Common myeloid progenitor, CD34-positive (primary cell): ENCODE results near the gene FRMD4A.

ENCODE experiments used
- CTCF ChIA-PET: fragments of 350-600 bp; sonication (Branson Sonifier 250); formaldehyde crosslinking; loops from one replicate; lab custom pipeline; 2021; ENCODE audit warnings: antibody characterized with exemption; lab: Charles Lee
- POLR2A ChIA-PET: fragments of 350-600 bp; sonication (Branson Sonifier 250); formaldehyde crosslinking; loops from one replicate; lab custom pipeline; 2021; ENCODE audit warnings: antibody characterized with exemption; lab: Charles Lee
- DNase-seq, 3 donors: peaks; one replicate each; pipeline versions ENCODE4 v3.0.0 to v3.0.0-alpha.2; 2013
- H3K27ac ChIP-seq, 2 experiments: 1 replicate in 1 of 2; 2 replicates in 1 of 2; pipeline ENCODE4 v1.7.0; 2013; ENCODE audit warnings: inconsistent platforms in 2 of 2, low read length in 2 of 2, mild to moderate bottlenecking in 2 of 2, low read depth in 1 of 2, moderate library complexity in 1 of 2; ENCODE audit not compliant: severe bottlenecking in 2 of 2, insufficient read depth in 1 of 2, poor library complexity in 1 of 2
- H3K27me3 ChIP-seq, 5 experiments: replicated peaks in 2 of 5; 1 replicate in 3 of 5; 2 replicates in 2 of 5; pipeline versions ENCODE4 v1.6.1 to v1.7.0; 2013; ENCODE audit warnings: low read length in 4 of 5, mild to moderate bottlenecking in 2 of 5, moderate library complexity in 2 of 5, inconsistent platforms in 1 of 5; ENCODE audit not compliant: insufficient read depth in 5 of 5, control insufficient read depth in 4 of 5
- H3K36me3 ChIP-seq, 4 experiments: 1 replicate in 2 of 4; 2 replicates in 2 of 4; pipeline versions ENCODE4 v1.6.1 to v1.7.0; 2013; ENCODE audit warnings: low read length in 3 of 4, control low read depth in 1 of 4, mild to moderate bottlenecking in 1 of 4; ENCODE audit not compliant: control insufficient read depth in 4 of 4, insufficient read depth in 4 of 4
- H3K4me1 ChIP-seq, 4 experiments: 1 replicate in 3 of 4; 2 replicates in 1 of 4; pipeline versions ENCODE4 v1.6.1 to v1.7.1; 2013; ENCODE audit warnings: low read length in 3 of 4, mild to moderate bottlenecking in 3 of 4, control low read depth in 1 of 4, inconsistent platforms in 1 of 4, moderate library complexity in 1 of 4; ENCODE audit not compliant: control insufficient read depth in 4 of 4, insufficient read depth in 4 of 4; ENCODE audit errors: control extremely low read depth in 1 of 4
- H3K4me3 ChIP-seq, 7 experiments: 1 replicate in 4 of 7; 2 replicates in 3 of 7; pipeline versions ENCODE4 v1.5.1 to v1.7.0; 2013; ENCODE audit warnings: mild to moderate bottlenecking in 7 of 7, low read length in 6 of 7, moderate library complexity in 6 of 7, inconsistent platforms in 2 of 7, low read depth in 2 of 7, control low read depth in 1 of 7; ENCODE audit not compliant: insufficient read depth in 4 of 7, control insufficient read depth in 1 of 7; ENCODE audit errors: extremely low read depth in 1 of 7
- H3K9me3 ChIP-seq, 5 experiments: 1 replicate in 4 of 5; 2 replicates in 1 of 5; pipeline versions ENCODE4 v1.6.1 to v1.7.1; 2013; ENCODE audit warnings: low read length in 4 of 5, mild to moderate bottlenecking in 2 of 5, inconsistent platforms in 1 of 5, low read depth in 1 of 5, moderate library complexity in 1 of 5; ENCODE audit not compliant: control insufficient read depth in 4 of 5, insufficient read depth in 2 of 5; ENCODE audit errors: control extremely low read depth in 1 of 5
- WGBS: methylation state at CpG from one replicate; pipeline ENCODE4 v1.1.5; 2013; ENCODE audit not compliant: insufficient coverage; 5-methylcytosine and 5-hydroxymethylcytosine counted together

FRMD4A gene

GRCh38 chr10:13627459-13628310 is 703.0 kb downstream of the FRMD4A start:
- no peak overlapping the region for H3K27ac ChIP-seq
- H3K4me1 ChIP-seq = peaks cover 0 to 13% (median 0%) of the 10 kb centered on the region in 4 experiments
- H3K27me3 ChIP-seq = no peaks in the 10 kb centered on the region
- ChIA-PET CTCF (interaction anchor here (0.6 to 1.5 kb wide), 2 partner anchors 16 to 24 kb away, joined by 3 read pairs; no protein-coding TSS in a partner anchor), POLR2A (interaction anchor here (0.5 kb wide), 1 partner anchor 150 kb away, joined by 3 read pairs; no protein-coding TSS in a partner anchor)
- no peak for DNase-seq
- 100% methylated on average over 3 of the region's 7 CpGs for WGBS
- H3K4me3 ChIP-seq = no peak overlapping the region
- H3K36me3 ChIP-seq = peaks cover 2 to 33% (median 20%) of the 10 kb centered on the region in 4 experiments
- H3K9me3 ChIP-seq = no peaks in the 10 kb centered on the region

DNA sequence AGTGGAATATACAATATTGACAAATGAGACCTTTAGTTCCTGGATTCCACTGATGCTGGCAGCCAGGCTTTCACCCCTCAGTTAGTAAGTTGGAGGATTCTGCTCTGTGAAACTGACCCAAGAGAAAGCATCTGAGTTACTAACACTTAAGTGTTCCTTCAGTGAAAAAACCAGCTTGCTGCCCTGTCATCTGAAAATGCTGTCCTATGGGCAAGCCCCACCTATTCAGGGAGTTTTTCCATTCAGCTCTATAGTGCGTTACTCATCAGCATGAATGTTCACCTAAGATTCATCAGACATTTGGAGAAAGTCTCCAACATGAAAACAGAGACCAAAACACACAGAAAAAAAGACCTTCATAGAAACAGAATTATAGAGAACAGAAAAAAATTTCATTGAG is 706.1 kb downstream of the FRMD4A start:
- 100% methylated on average over 1 of the region's 1 CpG for WGBS
- POLR2A ChIA-PET = no interaction called here
- no peaks in the 10 kb centered on the region for H3K9me3 ChIP-seq
- H3K27me3 ChIP-seq = no peaks in the 10 kb centered on the region
- no peak overlapping the region for H3K4me3 ChIP-seq
- H3K27ac ChIP-seq = no peak overlapping the region
- CTCF ChIA-PET = interaction anchor here (1.8 kb wide), 1 partner anchor 11 kb away, joined by 5 read pairs; no protein-coding TSS in a partner anchor
- no peaks in the 10 kb centered on the region for H3K4me1 ChIP-seq
- peaks cover 5 to 36% (median 13%) of the 10 kb centered on the region in 4 experiments for H3K36me3 ChIP-seq
- no peak for DNase-seq

GRCh38 chr10:13621931-13622330 is 708.8 kb downstream of the FRMD4A start:
- Histone ChIP-seq H3K9me3 (no peaks in the 10 kb centered on the region), H3K27me3 (no peaks in the 10 kb centered on the region), H3K36me3 (peaks cover 14 to 41% (median 24%) of the 10 kb centered on the region in 4 experiments), H3K4me3 (no peak overlapping the region), H3K4me1 (no peaks in the 10 kb centered on the region), H3K27ac (no peak overlapping the region)
- ChIA-PET CTCF (interaction anchor here (1.2 to 2.1 kb wide), 2 partner anchors 12 to 25 kb away, joined by 3 to 6 read pairs; no protein-coding TSS in a partner anchor), POLR2A (no interaction called here)
- DNase-seq = no peak
- no CpG with 5 or more reads among the region's 2 CpGs for WGBS

DNA sequence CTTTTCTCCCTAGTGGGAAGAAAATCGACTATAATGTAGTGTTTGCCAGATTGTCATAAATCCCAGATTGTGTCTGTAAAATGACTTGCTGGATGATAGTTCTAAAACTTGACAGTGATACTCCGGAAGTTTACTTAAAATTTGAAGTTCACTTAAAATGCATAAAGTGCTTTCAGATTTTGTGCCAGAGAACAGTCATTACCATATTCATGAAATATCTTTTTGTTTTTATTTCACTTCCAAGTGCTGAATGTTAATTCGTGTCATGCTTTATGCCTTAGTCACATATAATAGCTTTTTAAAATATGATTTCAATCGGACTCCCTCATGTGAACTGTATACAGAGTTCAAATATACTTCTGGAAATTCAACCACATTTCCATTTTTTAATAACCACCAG is 713.6 kb downstream of the FRMD4A start:
- no peak overlapping the region for H3K4me3 ChIP-seq
- WGBS = 100% methylated on average over 2 of the region's 4 CpGs
- ChIA-PET POLR2A (no interaction called here), CTCF (interaction anchor here (1.6 kb wide), 1 partner anchor 12 kb away, joined by 4 read pairs; no protein-coding TSS in a partner anchor)
- peaks cover 23 to 48% (median 34%) of the 10 kb centered on the region in 4 experiments for H3K36me3 ChIP-seq
- H3K27ac ChIP-seq = no peak overlapping the region
- peaks cover 0 to 6% (median 1%) of the 10 kb centered on the region in 4 experiments for H3K4me1 ChIP-seq
- DNase-seq = no peak
- H3K9me3 ChIP-seq = no peaks in the 10 kb centered on the region
- no peaks in the 10 kb centered on the region for H3K27me3 ChIP-seq

DNA sequence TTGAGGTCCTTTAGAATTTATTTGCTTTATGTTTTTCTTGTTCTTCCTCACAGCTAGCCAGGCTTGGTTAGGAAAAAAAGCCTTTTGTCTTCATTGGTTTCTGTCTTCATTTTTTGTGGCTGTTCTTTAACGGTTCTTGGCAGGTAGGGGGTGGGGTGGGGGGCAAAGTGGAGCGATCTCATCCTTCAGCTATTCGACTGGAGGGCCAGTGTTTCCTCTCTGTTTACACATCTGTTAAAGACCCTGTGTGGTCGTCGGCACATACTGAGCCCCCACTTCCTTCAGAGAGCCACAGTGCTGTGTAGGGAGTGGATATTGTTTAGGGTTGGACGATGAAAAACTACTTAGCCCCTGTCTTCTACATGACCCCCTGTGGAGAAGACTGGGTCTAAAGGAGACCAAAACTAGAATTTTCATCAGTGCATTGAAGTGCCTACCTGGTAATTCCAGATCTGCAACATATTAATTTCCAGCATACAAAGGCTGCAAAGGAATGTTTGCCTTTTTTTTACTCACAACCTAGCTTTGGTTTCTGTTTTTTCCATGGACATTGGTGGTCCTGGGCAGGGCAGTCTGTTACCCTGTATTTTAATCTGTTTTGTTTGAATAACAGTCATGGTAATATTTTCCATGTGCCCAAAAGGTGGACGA is 714.9 kb downstream of the FRMD4A start:
- WGBS = 38% methylated on average over 6 of the region's 7 CpGs
- Histone ChIP-seq H3K36me3 (peaks cover 23 to 56% (median 31%) of the 10 kb centered on the region in 4 experiments), H3K27ac (no peak overlapping the region), H3K9me3 (no peaks in the 10 kb centered on the region), H3K4me3 (peak overlapping the region in 1 of 7 experiments; percentile 7), H3K4me1 (peaks cover 0 to 6% (median 1%) of the 10 kb centered on the region in 4 experiments), H3K27me3 (no peaks in the 10 kb centered on the region)
- CTCF ChIA-PET = interaction anchor here (0.7 to 1.5 kb wide), 3 partner anchors 11 to 161 kb away, joined by 3 to 9 read pairs (median 4); no protein-coding TSS in a partner anchor
- POLR2A ChIA-PET = no interaction called here
- no peak for DNase-seq

- peaks cover 0 to 6% (median 1%) of the 10 kb centered on the region in 4 experiments for H3K4me1 ChIP-seq
- POLR2A ChIA-PET = no interaction called here
- H3K27me3 ChIP-seq = no peaks in the 10 kb centered on the region
- H3K36me3 ChIP-seq = peaks cover 20 to 63% (median 36%) of the 10 kb centered on the region in 4 experiments
- no peak overlapping the region for H3K27ac ChIP-seq
- DNase-seq = no peak
- no peaks in the 10 kb centered on the region for H3K9me3 ChIP-seq
- WGBS = 100% methylated on average over 7 of the region's 8 CpGs
- CTCF ChIA-PET = interaction anchor here (0.6 to 2.8 kb wide), 8 partner anchors 10 to 169 kb away, joined by 3 to 18 read pairs (median 7); no protein-coding TSS in a partner anchor
- H3K4me3 ChIP-seq = no peak overlapping the region
These were observed 716.0 kb downstream of the FRMD4A start for GRCh38 chr10:13614530-13615332.
